HEK293 (cell line): ENCODE measurements around the gene B4GALT4.

Experiments used
- CTCF ChIA-PET: fragments of 350-600 bp; formaldehyde crosslinking; extraction: SDS; loops from one replicate; lab custom pipeline; 2021; ENCODE audit warnings: antibody characterized with exemption; lab: Yijun Ruan, JAX
- POLR2A ChIA-PET: fragments of 300-600 bp; formaldehyde crosslinking; extraction: SDS; loops from one replicate; lab custom pipeline; 2020; ENCODE audit warnings: antibody characterized with exemption, inconsistent platforms; lab: Yijun Ruan, JAX
- H3K27ac ChIP-seq: fragments of 200-500 bp; sonication (Bioruptor generic); 2 replicates; pipeline ENCODE4 v1.5.1; 2014; ENCODE audit warnings: low read depth, low read length, control low read depth, inconsistent platforms; ENCODE audit errors: extremely low read depth
- H3K36me3 ChIP-seq, 2 experiments: fragments of 200-500 bp in 1 of 2; sonication (Bioruptor generic) in 1 of 2; 1 replicate in 1 of 2; 2 replicates in 1 of 2; pipeline ENCODE4 v1.5.1; 2014 to 2017; ENCODE audit warnings: inconsistent platforms in 2 of 2, low read length in 2 of 2; ENCODE audit not compliant: control insufficient read depth in 2 of 2, insufficient read depth in 1 of 2
- H3K4me1 ChIP-seq: fragments of 200-500 bp; sonication (Bioruptor generic); 2 replicates; pipeline ENCODE4 v1.5.1; 2014; ENCODE audit warnings: mild to moderate bottlenecking, low read length, inconsistent platforms; ENCODE audit not compliant: control insufficient read depth, insufficient read depth
- H3K4me3 ChIP-seq: 2 replicates; pipeline ENCODE4 v1.5.1; 2011; ENCODE audit warnings: low read depth, mild to moderate bottlenecking, control low read depth, low read length, moderate library complexity
- H3K9me3 ChIP-seq: fragments of 200-500 bp; sonication (Bioruptor generic); 2 replicates; pipeline ENCODE4 v1.5.1; 2014; ENCODE audit warnings: low read depth, low read length, inconsistent platforms; ENCODE audit not compliant: control insufficient read depth, insufficient read depth
- GLIS1 ChIP-seq: fragments of 450-650 bp; formaldehyde crosslinking; IDR thresholded peaks from 2 replicates; pipeline ENCODE4 v1.5.1; 2016; ENCODE audit warnings: missing biosample characterization, missing genetic modification characterization
- MEIS1 ChIP-seq: sonication (generic); formaldehyde crosslinking; IDR thresholded peaks from 2 replicates; pipeline ENCODE4 v1.8.1; 2022; ENCODE audit warnings: missing genetic modification reagents, mild to moderate bottlenecking, borderline replicate concordance
- SALL2 ChIP-seq: fragments of 450-650 bp; formaldehyde crosslinking; IDR thresholded peaks from 2 replicates; pipeline ENCODE4 v1.5.0; 2017; ENCODE audit warnings: missing biosample characterization, mild to moderate bottlenecking, missing genetic modification characterization, borderline replicate concordance
- ZNF112 ChIP-seq: fragments of 450-650 bp; formaldehyde crosslinking; IDR thresholded peaks from 2 replicates; pipeline ENCODE4 v1.5.0; 2017; ENCODE audit warnings: missing biosample characterization, missing genetic modification characterization
- ZNF157 ChIP-seq: fragments of 450-650 bp; formaldehyde crosslinking; IDR thresholded peaks from 2 replicates; pipeline ENCODE4 v1.5.1; 2016; ENCODE audit warnings: missing biosample characterization, missing genetic modification characterization
- ZNF169 ChIP-seq: fragments of 450-650 bp; formaldehyde crosslinking; IDR thresholded peaks from 2 replicates; pipeline ENCODE4 v1.5.1; 2016; ENCODE audit warnings: missing biosample characterization, missing genetic modification characterization
- ZNF19 ChIP-seq: fragments of 450-650 bp; formaldehyde crosslinking; IDR thresholded peaks from 2 replicates; pipeline ENCODE4; 2016; ENCODE audit warnings: missing biosample characterization, missing genetic modification characterization, low read depth
- ZNF248 ChIP-seq: fragments of 450-650 bp; formaldehyde crosslinking; IDR thresholded peaks from 2 replicates; pipeline ENCODE4 v1.5.1; 2017; ENCODE audit warnings: missing biosample characterization, missing genetic modification characterization
- ZNF404 ChIP-seq: fragments of 450-650 bp; formaldehyde crosslinking; IDR thresholded peaks from 2 replicates; pipeline ENCODE4 v1.5.1; 2017; ENCODE audit warnings: missing biosample characterization, missing genetic modification characterization
- ZNF416 ChIP-seq: fragments of 450-650 bp; formaldehyde crosslinking; IDR thresholded peaks from 2 replicates; pipeline ENCODE4 v1.5.1; 2016; ENCODE audit warnings: missing biosample characterization, missing genetic modification characterization
- ZNF560 ChIP-seq: fragments of 450-650 bp; formaldehyde crosslinking; IDR thresholded peaks from 2 replicates; pipeline ENCODE4 v1.5.1; 2017; ENCODE audit warnings: missing biosample characterization, missing genetic modification characterization, borderline replicate concordance
- ZNF626 ChIP-seq: fragments of 450-650 bp; sonication (Bioruptor Pico); formaldehyde crosslinking; IDR thresholded peaks from 2 replicates; pipeline ENCODE4 v1.5.1; 2018; ENCODE audit warnings: missing biosample characterization, missing genetic modification characterization, inconsistent platforms
- ZNF707 ChIP-seq: fragments of 450-650 bp; formaldehyde crosslinking; IDR thresholded peaks from 2 replicates; pipeline ENCODE4 v1.5.1; 2016; ENCODE audit warnings: missing biosample characterization, missing genetic modification characterization
- ZNF843 ChIP-seq: fragments of 450-650 bp; formaldehyde crosslinking; IDR thresholded peaks from 2 replicates; pipeline ENCODE4 v1.5.1; 2016; ENCODE audit warnings: missing biosample characterization, missing genetic modification characterization
- TF ChIP-seq, protein P1 (sequence below): fragments of 450-650 bp; formaldehyde crosslinking; IDR thresholded peaks from 2 replicates; pipeline ENCODE4 v1.5.0; 2017; ENCODE audit warnings: missing biosample characterization, missing genetic modification characterization, borderline replicate concordance
- TF ChIP-seq, protein P2 (sequence below): fragments of 450-650 bp; formaldehyde crosslinking; IDR thresholded peaks from 2 replicates; pipeline ENCODE4; 2016; ENCODE audit warnings: missing biosample characterization, missing genetic modification characterization
- TF ChIP-seq, protein P3 (sequence below): fragments of 450-650 bp; formaldehyde crosslinking; conservative IDR thresholded peaks from 2 replicates; pipeline ENCODE4 v1.5.1; 2016; ENCODE audit warnings: low read depth, missing biosample characterization, missing genetic modification characterization
- TF ChIP-seq, protein P4 (sequence below): fragments of 450-650 bp; formaldehyde crosslinking; IDR thresholded peaks from 2 replicates; pipeline ENCODE4 v1.5.1; 2017; ENCODE audit warnings: missing biosample characterization, missing genetic modification characterization
- TF ChIP-seq, protein P5 (sequence below): fragments of 450-650 bp; formaldehyde crosslinking; IDR thresholded peaks from 2 replicates; pipeline ENCODE4 v1.5.1; 2016; ENCODE audit warnings: missing biosample characterization, missing genetic modification characterization

B4GALT4 gene

DNA sequence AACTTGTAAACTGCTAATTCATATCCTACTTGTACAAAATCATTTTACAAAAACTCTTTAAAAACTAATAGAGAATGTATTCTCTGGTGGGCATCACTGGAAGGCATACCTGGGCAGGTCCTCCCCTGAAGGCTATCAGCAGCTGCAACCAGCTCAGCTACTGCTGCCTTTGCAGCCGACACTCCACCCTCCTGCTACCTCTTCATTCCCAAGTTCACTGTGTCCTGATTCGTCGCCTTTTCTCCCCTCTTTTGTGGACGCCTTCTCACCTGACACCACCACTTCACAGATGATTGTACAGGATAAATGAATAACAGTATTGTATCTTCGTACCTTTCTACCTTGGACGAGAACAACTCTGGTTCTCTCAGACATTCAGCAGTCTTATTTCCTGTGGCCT lies 28.9 kb downstream of the B4GALT4 start:
- Histone ChIP-seq H3K36me3 (peaks cover 0 to 79% of the 10 kb centered on the region in 2 experiments; a peak in 1 of 3 replicates), H3K4me3 (no peak overlapping the region), H3K9me3 (no peaks in the 10 kb centered on the region)
- CTCF ChIA-PET = interaction anchor here (0.6 kb wide), 1 partner anchor 29 kb away, joined by 4 read pairs; no protein-coding TSS in a partner anchor
- POLR2A ChIA-PET = no interaction called here
- no peak for TF ChIP-seq ZNF416 (tag by site-specific recombination)
- TF ChIP-seq, protein P1, sequence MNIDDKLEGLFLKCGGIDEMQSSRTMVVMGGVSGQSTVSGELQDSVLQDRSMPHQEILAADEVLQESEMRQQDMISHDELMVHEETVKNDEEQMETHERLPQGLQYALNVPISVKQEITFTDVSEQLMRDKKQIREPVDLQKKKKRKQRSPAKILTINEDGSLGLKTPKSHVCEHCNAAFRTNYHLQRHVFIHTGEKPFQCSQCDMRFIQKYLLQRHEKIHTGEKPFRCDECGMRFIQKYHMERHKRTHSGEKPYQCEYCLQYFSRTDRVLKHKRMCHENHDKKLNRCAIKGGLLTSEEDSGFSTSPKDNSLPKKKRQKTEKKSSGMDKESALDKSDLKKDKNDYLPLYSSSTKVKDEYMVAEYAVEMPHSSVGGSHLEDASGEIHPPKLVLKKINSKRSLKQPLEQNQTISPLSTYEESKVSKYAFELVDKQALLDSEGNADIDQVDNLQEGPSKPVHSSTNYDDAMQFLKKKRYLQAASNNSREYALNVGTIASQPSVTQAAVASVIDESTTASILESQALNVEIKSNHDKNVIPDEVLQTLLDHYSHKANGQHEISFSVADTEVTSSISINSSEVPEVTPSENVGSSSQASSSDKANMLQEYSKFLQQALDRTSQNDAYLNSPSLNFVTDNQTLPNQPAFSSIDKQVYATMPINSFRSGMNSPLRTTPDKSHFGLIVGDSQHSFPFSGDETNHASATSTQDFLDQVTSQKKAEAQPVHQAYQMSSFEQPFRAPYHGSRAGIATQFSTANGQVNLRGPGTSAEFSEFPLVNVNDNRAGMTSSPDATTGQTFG (tag by site-specific recombination) = no peak
- TF ChIP-seq MEIS1 (CRISPR knock-in tag) = no peak
- TF ChIP-seq ZNF169 = no peak
- no peak for TF ChIP-seq SALL2 (tag by site-specific recombination)
- TF ChIP-seq ZNF157 (tag by site-specific recombination) = no peak
- TF ChIP-seq, protein P2, sequence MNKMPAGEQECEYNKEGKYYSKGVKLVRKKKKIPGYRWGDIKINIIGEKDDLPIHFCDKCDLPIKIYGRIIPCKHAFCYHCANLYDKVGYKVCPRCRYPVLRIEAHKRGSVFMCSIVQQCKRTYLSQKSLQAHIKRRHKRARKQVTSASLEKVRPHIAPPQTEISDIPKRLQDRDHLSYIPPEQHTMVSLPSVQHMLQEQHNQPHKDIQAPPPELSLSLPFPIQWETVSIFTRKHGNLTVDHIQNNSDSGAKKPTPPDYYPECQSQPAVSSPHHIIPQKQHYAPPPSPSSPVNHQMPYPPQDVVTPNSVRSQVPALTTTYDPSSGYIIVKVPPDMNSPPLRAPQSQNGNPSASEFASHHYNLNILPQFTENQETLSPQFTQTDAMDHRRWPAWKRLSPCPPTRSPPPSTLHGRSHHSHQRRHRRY (tag by site-specific recombination) = no peak
- TF ChIP-seq, protein P3, sequence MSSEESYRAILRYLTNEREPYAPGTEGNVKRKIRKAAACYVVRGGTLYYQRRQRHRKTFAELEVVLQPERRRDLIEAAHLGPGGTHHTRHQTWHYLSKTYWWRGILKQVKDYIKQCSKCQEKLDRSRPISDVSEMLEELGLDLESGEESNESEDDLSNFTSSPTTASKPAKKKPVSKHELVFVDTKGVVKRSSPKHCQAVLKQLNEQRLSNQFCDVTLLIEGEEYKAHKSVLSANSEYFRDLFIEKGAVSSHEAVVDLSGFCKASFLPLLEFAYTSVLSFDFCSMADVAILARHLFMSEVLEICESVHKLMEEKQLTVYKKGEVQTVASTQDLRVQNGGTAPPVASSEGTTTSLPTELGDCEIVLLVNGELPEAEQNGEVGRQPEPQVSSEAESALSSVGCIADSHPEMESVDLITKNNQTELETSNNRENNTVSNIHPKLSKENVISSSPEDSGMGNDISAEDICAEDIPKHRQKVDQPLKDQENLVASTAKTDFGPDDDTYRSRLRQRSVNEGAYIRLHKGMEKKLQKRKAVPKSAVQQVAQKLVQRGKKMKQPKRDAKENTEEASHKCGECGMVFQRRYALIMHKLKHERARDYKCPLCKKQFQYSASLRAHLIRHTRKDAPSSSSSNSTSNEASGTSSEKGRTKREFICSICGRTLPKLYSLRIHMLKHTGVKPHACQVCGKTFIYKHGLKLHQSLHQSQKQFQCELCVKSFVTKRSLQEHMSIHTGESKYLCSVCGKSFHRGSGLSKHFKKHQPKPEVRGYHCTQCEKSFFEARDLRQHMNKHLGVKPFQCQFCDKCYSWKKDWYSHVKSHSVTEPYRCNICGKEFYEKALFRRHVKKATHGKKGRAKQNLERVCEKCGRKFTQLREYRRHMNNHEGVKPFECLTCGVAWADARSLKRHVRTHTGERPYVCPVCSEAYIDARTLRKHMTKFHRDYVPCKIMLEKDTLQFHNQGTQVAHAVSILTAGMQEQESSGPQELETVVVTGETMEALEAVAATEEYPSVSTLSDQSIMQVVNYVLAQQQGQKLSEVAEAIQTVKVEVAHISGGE (tag by site-specific recombination) = no peak
- no peak for TF ChIP-seq ZNF626 (tag by site-specific recombination)
- TF ChIP-seq, all 188 proteins: peak for 0
- Histone ChIP-seq H3K27ac (no peak overlapping the region), H3K4me1 (no peaks in the 10 kb centered on the region)

DNA sequence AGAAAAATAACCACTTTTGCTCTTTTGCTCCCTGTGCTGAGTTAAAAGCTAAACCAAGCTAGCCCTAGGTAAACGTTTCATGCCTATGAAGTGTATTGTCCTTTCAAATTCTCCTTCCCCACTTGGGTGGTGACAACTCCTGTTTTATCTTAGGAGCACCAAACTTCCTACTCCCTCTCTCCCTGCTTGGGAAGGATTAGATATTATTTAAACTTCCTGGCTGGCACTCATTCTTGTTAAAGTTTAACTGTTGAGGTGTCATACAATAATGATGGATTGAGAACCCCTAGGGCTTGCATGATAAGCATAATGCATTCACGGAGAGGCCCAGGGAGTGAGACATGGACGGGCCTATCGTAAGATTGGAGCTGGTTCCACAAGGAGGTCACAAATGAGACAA lies 29.5 kb downstream of the B4GALT4 start:
- Histone ChIP-seq H3K9me3 (no peaks in the 10 kb centered on the region), H3K36me3 (peaks cover 0 to 73% of the 10 kb centered on the region in 2 experiments; a peak in 1 of 3 replicates), H3K4me1 (no peaks in the 10 kb centered on the region), H3K4me3 (no peak overlapping the region), H3K27ac (no peak overlapping the region)
- CTCF ChIA-PET = interaction anchor here (0.6 kb wide), 1 partner anchor 29 kb away, joined by 4 read pairs; no protein-coding TSS in a partner anchor
- TF ChIP-seq, protein P4, sequence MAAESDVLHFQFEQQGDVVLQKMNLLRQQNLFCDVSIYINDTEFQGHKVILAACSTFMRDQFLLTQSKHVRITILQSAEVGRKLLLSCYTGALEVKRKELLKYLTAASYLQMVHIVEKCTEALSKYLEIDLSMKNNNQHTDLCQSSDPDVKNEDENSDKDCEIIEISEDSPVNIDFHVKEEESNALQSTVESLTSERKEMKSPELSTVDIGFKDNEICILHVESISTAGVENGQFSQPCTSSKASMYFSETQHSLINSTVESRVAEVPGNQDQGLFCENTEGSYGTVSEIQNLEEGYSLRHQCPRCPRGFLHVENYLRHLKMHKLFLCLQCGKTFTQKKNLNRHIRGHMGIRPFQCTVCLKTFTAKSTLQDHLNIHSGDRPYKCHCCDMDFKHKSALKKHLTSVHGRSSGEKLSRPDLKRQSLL (tag by site-specific recombination) = no peak
- POLR2A ChIA-PET = no interaction called here

DNA sequence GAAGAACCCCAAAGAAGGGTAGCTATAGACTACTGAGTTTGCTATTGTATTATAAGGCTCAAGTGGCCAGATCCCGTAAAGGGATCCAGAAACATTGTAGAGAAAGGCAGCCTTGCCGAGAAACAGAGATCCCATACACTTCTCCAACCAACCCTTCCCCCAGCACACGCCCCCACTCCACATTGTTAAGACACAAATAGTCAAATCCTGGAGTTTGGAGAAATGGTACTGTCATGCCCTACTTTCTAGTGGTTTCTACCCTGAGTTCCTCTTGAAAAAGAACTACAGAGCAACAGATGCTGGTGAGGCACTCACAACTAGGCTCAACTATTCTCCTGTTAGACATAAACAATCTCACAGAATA lies 33.2 kb downstream of the B4GALT4 start:
- Histone ChIP-seq H3K36me3 (peaks cover 0 to 38% of the 10 kb centered on the region in 2 experiments; a peak in 1 of 3 replicates), H3K9me3 (no peaks in the 10 kb centered on the region), H3K27ac (no peak overlapping the region), H3K4me3 (no peak overlapping the region), H3K4me1 (no peaks in the 10 kb centered on the region)
- POLR2A ChIA-PET = no interaction called here
- CTCF ChIA-PET = no interaction called here
- TF ChIP-seq ZNF707 (no peak), ZNF19 (tag by site-specific recombination) (no peak), ZNF157 (tag by site-specific recombination) (no peak), ZNF843 (tag by site-specific recombination) (no peak), GLIS1 (tag by site-specific recombination) (no peak), ZNF112 (no peak), ZNF560 (tag by site-specific recombination) (no peak), ZNF248 (no peak), ZNF404 (tag by site-specific recombination) (no peak), MEIS1 (CRISPR knock-in tag) (no peak)
- TF ChIP-seq, protein P5, sequence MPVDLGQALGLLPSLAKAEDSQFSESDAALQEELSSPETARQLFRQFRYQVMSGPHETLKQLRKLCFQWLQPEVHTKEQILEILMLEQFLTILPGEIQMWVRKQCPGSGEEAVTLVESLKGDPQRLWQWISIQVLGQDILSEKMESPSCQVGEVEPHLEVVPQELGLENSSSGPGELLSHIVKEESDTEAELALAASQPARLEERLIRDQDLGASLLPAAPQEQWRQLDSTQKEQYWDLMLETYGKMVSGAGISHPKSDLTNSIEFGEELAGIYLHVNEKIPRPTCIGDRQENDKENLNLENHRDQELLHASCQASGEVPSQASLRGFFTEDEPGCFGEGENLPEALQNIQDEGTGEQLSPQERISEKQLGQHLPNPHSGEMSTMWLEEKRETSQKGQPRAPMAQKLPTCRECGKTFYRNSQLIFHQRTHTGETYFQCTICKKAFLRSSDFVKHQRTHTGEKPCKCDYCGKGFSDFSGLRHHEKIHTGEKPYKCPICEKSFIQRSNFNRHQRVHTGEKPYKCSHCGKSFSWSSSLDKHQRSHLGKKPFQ (tag by site-specific recombination) = no peak
